Measurements from ENCODE around the gene PSMG4. TPM values are rescaled to one million over a fixed set of nuclear protein-coding genes. Genes with fewer than 3 reads are reported as not detected.

Gene PSMG4
- total and polyA plus RNA-seq, 9 donors, result 10.3 to 16.3 (median 12.7) TPM

DNA sequence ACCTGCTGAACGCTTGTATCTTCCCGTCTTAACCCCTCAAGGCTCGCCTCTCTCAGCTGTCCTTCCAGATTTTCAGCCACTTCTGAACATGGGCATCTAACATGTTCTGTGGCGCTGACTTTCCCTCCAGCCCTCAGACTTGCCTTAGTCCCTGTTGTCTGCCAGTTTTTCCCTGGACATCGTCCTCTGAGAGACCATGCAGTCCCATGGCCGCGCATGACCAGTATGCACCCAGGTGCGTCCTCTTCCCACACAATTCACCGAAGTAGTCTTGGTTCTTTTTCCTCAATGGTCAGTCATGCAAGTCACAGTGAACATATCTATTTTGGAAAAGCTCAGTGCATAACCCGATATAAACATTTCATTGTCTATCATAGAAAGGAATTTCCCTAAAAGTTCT is 40.5 kb upstream of the PSMG4 start:
- no peaks in the 10 kb centered on the region for H3K9me3 ChIP-seq (replicated peaks; ENCODE audit: control insufficient read depth, low read depth, low read length)
- H3K27ac ChIP-seq (ENCODE audit: low read length), result no peak overlapping the region
- DNase-seq, result no peak
- H3K4me1 ChIP-seq (ENCODE audit: control insufficient read depth, insufficient read depth, low read length), result no peaks in the 10 kb centered on the region
- H3K27me3 ChIP-seq (ENCODE audit: control insufficient read depth, insufficient read depth, low read length), result peaks cover 2% of the 10 kb centered on the region
- no peaks in the 10 kb centered on the region for H3K36me3 ChIP-seq (ENCODE audit: control insufficient read depth, insufficient read depth, low read length)
- WGBS (ENCODE audit: insufficient coverage), result 88% methylated on average over 9 of the region's 10 CpGs
- no peak overlapping the region for H3K4me3 ChIP-seq (ENCODE audit: low read length)

DNA sequence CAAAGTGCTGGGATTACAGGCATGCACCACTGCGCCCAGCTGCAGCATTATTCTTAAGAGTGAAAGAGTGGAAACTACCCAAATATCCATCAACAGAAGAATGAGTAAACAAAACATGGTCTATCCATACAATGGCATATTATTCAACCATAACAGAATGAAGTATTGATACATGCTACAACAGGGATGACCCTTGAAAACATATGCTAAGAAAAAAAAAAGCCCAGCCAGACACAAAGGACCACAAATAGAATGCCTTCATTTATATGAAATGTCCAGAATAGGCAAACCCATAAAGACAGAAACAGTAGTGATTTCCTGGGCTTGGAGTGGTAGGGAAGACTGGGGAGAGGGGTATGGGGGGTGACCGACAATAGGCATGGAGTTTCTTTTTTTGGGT is 38.4 kb upstream of the PSMG4 start:
- Histone ChIP-seq H3K27me3 (ENCODE audit: control insufficient read depth, insufficient read depth, low read length) (peaks cover 2% of the 10 kb centered on the region), H3K4me3 (ENCODE audit: low read length) (no peak overlapping the region), H3K36me3 (ENCODE audit: control insufficient read depth, insufficient read depth, low read length) (peaks cover 2% of the 10 kb centered on the region), H3K27ac (ENCODE audit: low read length) (no peak overlapping the region), H3K4me1 (ENCODE audit: control insufficient read depth, insufficient read depth, low read length) (no peaks in the 10 kb centered on the region), H3K9me3 (replicated peaks; ENCODE audit: control insufficient read depth, low read depth, low read length) (no peaks in the 10 kb centered on the region)
- whole genome bisulfite sequencing (ENCODE audit: insufficient coverage), result 100% methylated on average over 1 of the region's 2 CpGs
- DNase-seq, result no peak

DNA sequence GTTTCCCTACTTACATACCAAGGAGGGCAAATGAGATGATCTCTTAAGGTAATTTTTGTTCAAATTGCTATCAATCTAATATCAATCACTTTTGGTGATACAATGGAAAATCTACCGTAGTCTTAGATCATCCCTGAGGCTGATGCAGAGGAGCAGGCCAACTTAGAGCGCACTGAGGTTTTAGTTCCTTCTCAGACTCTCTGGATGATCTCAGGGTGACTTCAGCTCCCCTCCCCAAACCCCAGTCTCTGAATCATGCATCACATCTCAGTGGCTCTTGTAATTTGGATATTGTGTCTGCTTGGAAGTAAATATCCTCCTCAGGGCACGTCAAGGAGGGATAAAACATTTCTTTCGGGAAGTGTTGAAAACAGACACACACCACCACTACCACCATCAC is 37.2 kb upstream of the PSMG4 start:
- H3K27ac ChIP-seq (ENCODE audit: low read length), result no peak overlapping the region
- no CpG with 5 or more reads among the region's 4 CpGs for WGBS (ENCODE audit: insufficient coverage)
- no peaks in the 10 kb centered on the region for H3K9me3 ChIP-seq (replicated peaks; ENCODE audit: control insufficient read depth, low read depth, low read length)
- peaks cover 6% of the 10 kb centered on the region for H3K4me1 ChIP-seq (ENCODE audit: control insufficient read depth, insufficient read depth, low read length)
- H3K36me3 ChIP-seq (ENCODE audit: control insufficient read depth, insufficient read depth, low read length), result peaks cover 6% of the 10 kb centered on the region
- no peak for DNase-seq
- peaks cover 7% of the 10 kb centered on the region for H3K27me3 ChIP-seq (ENCODE audit: control insufficient read depth, insufficient read depth, low read length)
- H3K4me3 ChIP-seq (ENCODE audit: low read length), result no peak overlapping the region

DNA sequence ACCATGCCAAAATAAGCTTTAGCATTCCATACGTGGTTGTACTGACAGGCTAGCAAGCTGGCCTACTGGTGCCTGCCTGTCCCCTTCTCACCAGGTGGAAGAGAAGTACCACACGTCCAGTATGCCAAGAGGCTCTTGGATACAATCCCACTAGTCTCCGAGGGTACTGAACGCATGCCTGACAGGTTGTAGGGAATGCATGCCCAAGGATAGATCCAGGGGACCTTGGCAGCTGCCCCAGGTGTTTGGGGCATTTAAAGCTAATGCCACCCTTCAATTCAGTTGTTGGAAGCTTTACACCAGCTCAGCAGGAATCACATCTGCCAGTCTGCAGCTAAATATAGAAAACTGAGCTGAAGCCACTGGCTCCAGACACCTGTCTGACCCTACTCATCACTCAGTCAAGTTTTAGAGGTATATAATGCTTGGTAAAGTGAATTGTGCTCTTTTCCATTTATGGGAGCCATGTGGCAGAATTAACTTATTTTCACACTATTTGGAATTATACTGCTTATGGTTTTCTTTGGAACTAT is 36.2 kb upstream of the PSMG4 start:
- DNase-seq, result no peak
- Histone ChIP-seq H3K9me3 (replicated peaks; ENCODE audit: control insufficient read depth, low read depth, low read length) (no peaks in the 10 kb centered on the region), H3K36me3 (ENCODE audit: control insufficient read depth, insufficient read depth, low read length) (peaks cover 6% of the 10 kb centered on the region), H3K4me3 (ENCODE audit: low read length) (no peak overlapping the region), H3K27ac (ENCODE audit: low read length) (no peak overlapping the region), H3K4me1 (ENCODE audit: control insufficient read depth, insufficient read depth, low read length) (peaks cover 15% of the 10 kb centered on the region), H3K27me3 (ENCODE audit: control insufficient read depth, insufficient read depth, low read length) (peaks cover 16% of the 10 kb centered on the region)
- 64% methylated on average over 4 of the region's 4 CpGs for WGBS (ENCODE audit: insufficient coverage)

DNA sequence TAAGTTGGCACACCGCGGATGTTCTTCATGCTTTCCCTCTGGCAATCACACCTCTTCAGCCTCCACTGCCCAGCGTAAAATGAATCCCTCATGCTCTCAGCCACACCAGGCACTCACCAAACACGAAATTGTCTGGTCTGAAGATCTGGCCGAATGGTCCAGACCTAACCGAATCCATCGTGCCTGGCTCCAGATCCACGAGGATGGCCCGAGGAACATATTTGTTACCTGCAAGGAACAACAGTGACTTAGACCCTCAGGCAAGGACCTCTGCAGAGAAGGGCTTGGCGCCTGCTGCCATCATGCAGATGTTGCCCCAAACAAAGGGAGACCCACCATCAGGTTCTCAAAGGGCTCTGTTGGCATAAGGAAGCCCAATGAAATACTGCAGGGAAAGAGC is 32.7 kb upstream of the PSMG4 start:
- DNase-seq, result no peak
- 88% methylated on average over 8 of the region's 10 CpGs for WGBS (ENCODE audit: insufficient coverage)
- Histone ChIP-seq H3K9me3 (replicated peaks; ENCODE audit: control insufficient read depth, low read depth, low read length) (no peaks in the 10 kb centered on the region), H3K27ac (ENCODE audit: low read length) (no peak overlapping the region), H3K36me3 (ENCODE audit: control insufficient read depth, insufficient read depth, low read length) (peaks cover 6% of the 10 kb centered on the region), H3K27me3 (ENCODE audit: control insufficient read depth, insufficient read depth, low read length) (peaks cover 44% of the 10 kb centered on the region), H3K4me1 (ENCODE audit: control insufficient read depth, insufficient read depth, low read length) (peaks cover 42% of the 10 kb centered on the region), H3K4me3 (ENCODE audit: low read length) (peak overlapping the region; percentile 73)

DNA sequence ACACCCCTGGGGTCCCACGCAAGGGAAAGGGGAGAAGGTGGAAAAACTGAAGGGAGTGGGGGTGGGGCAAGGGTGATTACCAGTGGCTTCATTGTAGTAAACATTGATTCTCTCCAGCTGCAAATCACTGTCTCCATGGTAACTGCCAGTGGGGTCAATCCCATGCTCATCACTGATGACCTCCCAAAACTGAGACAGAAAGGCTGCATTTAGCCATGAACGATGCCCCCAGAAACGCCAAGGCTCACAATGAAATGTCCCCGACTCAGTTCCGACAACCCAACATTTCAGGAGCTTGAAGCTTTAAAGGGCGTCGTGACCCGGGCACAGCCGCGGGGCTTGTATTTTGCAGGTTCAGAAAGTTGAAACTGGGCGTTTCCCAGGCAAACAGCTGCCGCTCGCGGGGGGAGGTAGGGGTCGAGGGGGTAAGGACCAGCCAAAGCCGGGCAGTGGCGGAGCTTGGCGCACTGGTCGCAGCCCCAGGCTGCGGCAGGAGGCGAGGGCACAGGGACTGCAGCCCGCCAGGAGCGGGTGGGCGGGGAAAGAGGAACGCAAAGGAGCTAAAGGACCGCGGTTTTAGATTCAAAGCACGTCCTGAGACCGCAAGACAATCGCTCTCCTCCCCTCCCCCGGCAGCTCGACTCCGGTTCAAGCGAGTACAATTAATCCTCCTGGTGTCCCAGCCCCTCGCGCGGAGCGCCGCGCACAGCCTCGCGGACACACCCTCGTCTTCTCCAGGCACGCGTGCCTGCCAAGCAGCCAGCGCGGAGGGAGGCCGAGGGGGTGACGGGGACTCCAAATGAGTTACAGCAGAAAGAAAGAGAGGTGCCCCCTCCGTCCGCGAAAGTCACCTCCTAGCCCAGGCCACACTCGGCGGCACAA is 32.0 kb upstream of the PSMG4 start:
- Histone ChIP-seq H3K36me3 (ENCODE audit: control insufficient read depth, insufficient read depth, low read length) (peaks cover 6% of the 10 kb centered on the region), H3K27me3 (ENCODE audit: control insufficient read depth, insufficient read depth, low read length) (peaks cover 51% of the 10 kb centered on the region), H3K4me3 (ENCODE audit: low read length) (peak overlapping the region; percentile 73), H3K4me1 (ENCODE audit: control insufficient read depth, insufficient read depth, low read length) (peaks cover 49% of the 10 kb centered on the region), H3K27ac (ENCODE audit: low read length) (peak overlapping the region; percentile 40), H3K9me3 (replicated peaks; ENCODE audit: control insufficient read depth, low read depth, low read length) (no peaks in the 10 kb centered on the region)
- WGBS (ENCODE audit: insufficient coverage), result 1% methylated on average over 42 of the region's 54 CpGs
- peak; percentile 72 for DNase-seq

DNA sequence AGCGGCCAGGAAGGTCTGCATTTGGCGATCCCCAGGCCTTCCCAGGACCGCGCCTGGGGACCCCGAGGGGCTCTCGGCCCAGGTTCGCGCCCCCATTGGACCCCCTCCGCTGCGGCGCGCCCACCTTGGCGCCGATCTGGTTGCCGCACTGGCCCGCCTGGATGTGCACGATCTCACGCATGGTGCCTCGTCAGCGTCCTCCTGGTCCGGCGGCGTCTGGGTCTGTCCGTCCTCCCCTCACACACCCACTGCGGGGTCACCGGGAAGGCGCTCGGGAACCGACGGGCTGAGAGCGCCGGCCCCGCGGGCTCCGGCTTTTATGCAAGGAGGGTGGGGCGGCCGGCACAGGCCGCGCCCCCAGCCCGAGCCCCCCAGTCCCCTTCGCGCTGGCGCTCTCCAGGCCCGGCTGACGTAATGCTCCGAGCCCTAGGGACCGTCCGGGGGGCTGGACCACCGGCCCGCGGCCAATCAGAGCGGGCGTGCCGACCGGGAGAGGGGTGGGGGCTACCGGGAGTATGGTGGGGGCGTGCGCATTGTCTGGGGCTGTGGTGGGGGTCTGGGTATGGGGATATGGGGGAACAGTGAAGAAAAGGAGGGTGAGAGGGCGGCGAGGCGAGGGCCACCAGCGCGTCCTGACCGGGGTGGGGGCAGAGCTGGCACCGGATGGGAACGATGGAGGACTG is 31.2 kb upstream of the PSMG4 start, which contains the start of gene TUBB2B:
Gene TUBB2B (minus strand): TSS at position 291 of the 683 bp plus-strand sequence. CDS start 110 bp downstream, at position 181.
- under 1% methylated on average over 61 of the region's 66 CpGs for WGBS (ENCODE audit: insufficient coverage)
- DNase-seq, result peak; percentile 89
- Histone ChIP-seq H3K9me3 (replicated peaks; ENCODE audit: control insufficient read depth, low read depth, low read length) (no peaks in the 10 kb centered on the region), H3K36me3 (ENCODE audit: control insufficient read depth, insufficient read depth, low read length) (peaks cover 6% of the 10 kb centered on the region), H3K4me1 (ENCODE audit: control insufficient read depth, insufficient read depth, low read length) (peaks cover 55% of the 10 kb centered on the region), H3K27me3 (ENCODE audit: control insufficient read depth, insufficient read depth, low read length) (peaks cover 59% of the 10 kb centered on the region), H3K27ac (ENCODE audit: low read length) (peak within 1 kb of the TSS; percentile 40), H3K4me3 (ENCODE audit: low read length) (peak within 1 kb of the TSS; percentile 73)

DNA sequence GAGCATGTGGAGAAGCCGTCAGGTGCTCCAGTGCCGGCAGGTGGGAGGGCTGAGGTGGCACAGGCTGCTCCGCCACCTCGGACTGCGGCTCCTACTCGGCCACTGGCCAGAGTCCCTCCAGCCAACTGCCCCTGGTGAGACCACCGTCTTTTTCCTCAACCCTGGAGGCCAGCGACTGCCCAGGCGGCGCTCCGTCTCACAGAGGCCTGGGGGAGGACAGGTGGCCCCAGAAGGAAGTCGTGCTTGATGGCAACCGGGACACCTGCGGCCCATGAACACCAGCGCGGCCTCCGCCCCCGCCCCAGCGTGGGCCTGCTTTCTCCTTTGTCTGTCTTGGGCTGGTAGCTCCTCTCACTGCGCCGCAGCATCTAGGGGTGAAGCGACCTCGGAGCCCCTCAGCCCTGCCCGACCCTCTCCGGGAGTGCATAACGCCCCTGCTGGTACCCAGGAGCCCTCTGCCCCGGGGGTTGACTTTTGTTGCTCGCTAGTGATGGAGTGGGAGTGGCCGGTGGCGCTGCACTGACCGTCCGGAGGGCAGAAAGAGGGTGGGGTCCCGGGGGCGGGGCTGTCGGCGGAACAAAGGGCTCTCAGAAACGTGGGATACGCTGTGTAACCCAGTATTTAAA is 30.6 kb upstream of the PSMG4 start:
- peak; percentile 40 for DNase-seq
- peaks cover 61% of the 10 kb centered on the region for H3K27me3 ChIP-seq (ENCODE audit: control insufficient read depth, insufficient read depth, low read length)
- H3K36me3 ChIP-seq (ENCODE audit: control insufficient read depth, insufficient read depth, low read length), result peaks cover 6% of the 10 kb centered on the region
- H3K4me1 ChIP-seq (ENCODE audit: control insufficient read depth, insufficient read depth, low read length), result peaks cover 55% of the 10 kb centered on the region
- 1% methylated on average over 27 of the region's 38 CpGs for WGBS (ENCODE audit: insufficient coverage)
- H3K4me3 ChIP-seq (ENCODE audit: low read length), result peak overlapping the region; percentile 73
- H3K27ac ChIP-seq (ENCODE audit: low read length), result no peak overlapping the region
- H3K9me3 ChIP-seq (replicated peaks; ENCODE audit: control insufficient read depth, low read depth, low read length), result no peaks in the 10 kb centered on the region

DNA sequence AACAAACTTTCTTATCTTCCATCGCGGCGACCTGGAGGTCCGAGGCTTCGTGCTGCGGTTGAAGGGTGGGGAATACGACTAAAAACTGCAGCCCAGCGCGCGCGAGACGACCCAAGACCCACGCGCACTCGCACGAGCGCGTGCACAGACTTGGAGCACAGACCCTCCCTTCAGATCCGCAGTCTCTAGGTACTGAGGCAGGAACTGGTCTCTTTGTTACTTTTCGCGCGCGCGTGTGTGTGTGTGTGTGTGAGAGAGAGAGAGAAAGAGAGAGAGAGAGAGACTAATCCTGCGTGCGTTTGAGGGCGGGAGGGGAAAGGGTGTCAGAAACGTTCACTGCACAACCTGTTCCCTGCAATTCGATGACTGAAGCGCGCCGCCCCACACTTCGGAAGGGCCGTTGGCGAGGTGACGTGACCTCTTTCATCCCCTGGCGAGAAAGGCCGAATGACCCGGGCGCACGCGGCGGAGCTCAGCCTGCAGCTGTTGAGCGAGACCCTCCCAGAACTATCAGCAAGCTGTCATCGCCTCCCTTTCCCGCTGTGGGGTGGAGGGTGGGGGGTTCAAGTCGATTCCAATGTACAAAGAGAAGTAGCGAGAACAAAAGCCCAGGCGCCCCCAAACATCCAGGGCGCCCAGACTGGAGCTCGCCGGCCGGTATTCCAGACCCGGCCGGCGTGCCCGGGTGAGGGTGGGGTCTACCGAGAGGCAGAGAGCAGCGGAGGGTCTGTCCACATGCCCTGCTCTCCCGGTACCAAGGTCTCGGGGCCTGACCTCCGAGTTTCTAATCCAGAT is 29.8 kb upstream of the PSMG4 start:
- peaks cover 6% of the 10 kb centered on the region for H3K36me3 ChIP-seq (ENCODE audit: control insufficient read depth, insufficient read depth, low read length)
- H3K27ac ChIP-seq (ENCODE audit: low read length), result no peak overlapping the region
- peaks cover 55% of the 10 kb centered on the region for H3K4me1 ChIP-seq (ENCODE audit: control insufficient read depth, insufficient read depth, low read length)
- peak; percentile 63 for DNase-seq
- H3K9me3 ChIP-seq (replicated peaks; ENCODE audit: control insufficient read depth, low read depth, low read length), result no peaks in the 10 kb centered on the region
- peak overlapping the region; percentile 23 for H3K4me3 ChIP-seq (ENCODE audit: low read length)
- 2% methylated on average over 40 of the region's 62 CpGs for WGBS (ENCODE audit: insufficient coverage)
- peaks cover 66% of the 10 kb centered on the region for H3K27me3 ChIP-seq (ENCODE audit: control insufficient read depth, insufficient read depth, low read length)

Measured in muscle of leg (tissue), 11 donors.